ENCODE measurements around the gene CASP2. TPM values are rescaled to one million over a fixed set of nuclear protein-coding genes. Genes with fewer than 3 reads are reported as not detected.
A peak's percentile ranks its signal among the peaks of the same experiment; 100 is the strongest.

CASP2 gene
- total and polyA plus RNA-seq, 10 of the 15 experiments (the other 5 are each of a cell fraction or from before 2014, with no cell fraction given): 12.1 to 60.4 (median 26.2) TPM

- ChIA-PET POLR2A (interaction anchor here (1.2 kb wide), 1 partner anchor 10 kb away, joined by 4 read pairs; no protein-coding TSS in a partner anchor), CTCF (interaction anchor here (1.1 to 1.7 kb wide), 2 partner anchors 9 to 12 kb away, joined by 3 to 7 read pairs; no protein-coding TSS in a partner anchor), RAD21 (ENCODE audit: unreplicated experiment) (no interaction called here), SMC1A (ENCODE audit: uncharacterized antibody, unreplicated experiment) (interaction anchor here (1.2 kb wide), 1 partner anchor 48 kb away, joined by 3 read pairs; no protein-coding TSS in a partner anchor)
- 0 out of 3 replicates have a peak, but pooled peaks have one; percentile 33 for TF ChIP-seq POU2F2 (IDR thresholded peaks at IDR 0.05; ENCODE audit: borderline replicate concordance, low read depth, low read length)
- TF ChIP-seq PML (IDR thresholded peaks at IDR 0.05; ENCODE audit: low read length): peak; percentile 15; the same call in 1 of the 2 replicates
- TF ChIP-seq TBL1XR1 (IDR thresholded peaks at IDR 0.05; ENCODE audit: low read depth, low read length): no peak
- no peak for TF ChIP-seq RB1 (IDR thresholded peaks at IDR 0.05; ENCODE audit: borderline replicate concordance)
- TF ChIP-seq IKZF2 (IDR thresholded peaks at IDR 0.05): no peak
- TF ChIP-seq MLLT1 (IDR thresholded peaks at IDR 0.05): 0 out of 2 replicates have a peak, but pooled peaks have one; percentile 75
- H3K4me1 ChIP-seq (ENCODE audit: control insufficient read depth, insufficient read depth, low read length): peaks cover 4% of the 10 kb centered on the region; the same call in 1 of the 2 replicates
- peaks cover 35% of the 10 kb centered on the region for H3K79me2 ChIP-seq (ENCODE audit: control insufficient read depth, insufficient read depth, low read length)
- intact Hi-C loops (cut with micrococcal nuclease; ENCODE audit: unreplicated experiment): loop anchor here (2.0 kb wide), 2 partner anchors 26 to 92 kb away; partner anchors contain the start of genes GSTK1 and ZYX
- DNase-seq (ENCODE audit: low read depth, low spot score) (no peak), FAIRE-seq (peak; percentile 68), ATAC-seq (peak; percentile 3)
- in situ Hi-C loops (cut with MboI): no loop called here
- H3K9ac ChIP-seq (ENCODE audit: control insufficient read depth, insufficient read depth, low read length): peak overlapping the region; percentile 85
- H3K27ac ChIP-seq (ENCODE audit: control insufficient read depth, insufficient read depth): peak overlapping the region; percentile 92
- H3K36me3 ChIP-seq (ENCODE audit: control insufficient read depth in 2 of 2, insufficient read depth in 2 of 2, low read length in 1 of 2): peaks cover 6 to 9% of the 10 kb centered on the region in 2 experiments
- peak overlapping the region; percentile 85 for H3K4me2 ChIP-seq (ENCODE audit: control insufficient read depth, insufficient read depth)
- TSS peak; percentile 74 for BruUV-seq (replicated peaks)
- H3K4me3 ChIP-seq: peak overlapping the region; percentile 78
- H4K20me1 ChIP-seq (ENCODE audit: control insufficient read depth, insufficient read depth): no peaks in the 10 kb centered on the region
- H3K27me3 ChIP-seq (replicated peaks in 1 of 2; ENCODE audit: control insufficient read depth in 2 of 2, insufficient read depth in 2 of 2, low read length in 1 of 2): no peaks in the 10 kb centered on the region
- peak overlapping the region; percentile 74 for H2AFZ ChIP-seq (ENCODE audit: control insufficient read depth, low read depth, low read length)
- under 1% methylated on average over 11 of the region's 11 CpGs for WGBS (ENCODE audit: insufficient coverage, insufficient replicate concordance, low lambda C conversion rate, missing lambda C conversion rate)
- H3K9me3 ChIP-seq (replicated peaks; ENCODE audit: control insufficient read depth, insufficient read depth, low read length): no peaks in the 10 kb centered on the region; the same call in 2 of the 3 replicates
Measured at GRCh38 chr7:143288836-143289235, 685 bp downstream of the CASP2 start.
